NCI-H82 (cell line): ENCODE measurements around the gene RHOJ.
"Not testable (repeated sequence)": the region's sequence is repeated elsewhere in the genome, so short reads cannot be mapped to it uniquely, and the experiment has no call there.

ENCODE experiments used
- DNase-seq: peaks from one replicate; lab custom pipeline; 2025; lab: John Stamatoyannopoulos, UW

The RHOJ gene

DNA sequence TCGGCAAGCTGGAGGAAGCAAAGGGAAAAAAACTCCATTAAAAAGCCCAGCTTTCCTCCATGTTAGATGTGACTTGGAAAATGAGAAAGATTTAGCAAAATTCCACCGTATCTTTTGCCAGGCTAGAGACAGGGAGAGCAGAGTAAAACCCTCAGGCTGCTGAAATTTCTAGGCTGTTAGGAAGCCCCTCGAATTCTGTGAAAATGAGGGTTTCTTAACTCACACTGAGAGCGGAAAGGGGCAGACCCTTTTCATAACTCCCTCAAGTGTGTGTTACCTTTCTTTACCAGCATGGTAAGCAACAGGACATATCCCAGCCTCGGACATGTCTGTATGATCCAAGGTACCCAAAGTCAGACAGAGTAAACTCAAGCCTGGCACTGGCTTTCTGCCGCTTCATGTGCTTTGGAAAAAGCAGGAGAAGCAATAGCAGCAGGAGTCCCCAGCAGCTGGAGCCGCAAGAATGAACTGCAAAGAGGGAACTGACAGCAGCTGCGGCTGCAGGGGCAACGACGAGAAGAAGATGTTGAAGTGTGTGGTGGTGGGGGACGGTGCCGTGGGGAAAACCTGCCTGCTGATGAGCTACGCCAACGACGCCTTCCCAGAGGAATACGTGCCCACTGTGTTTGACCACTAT, at the start of gene RHOJ:
Gene RHOJ (plus strand): TSS at position 37 of the 637 bp plus-strand sequence. CDS start 427 bp downstream, at position 464.
- no peak for DNase-seq

DNA sequence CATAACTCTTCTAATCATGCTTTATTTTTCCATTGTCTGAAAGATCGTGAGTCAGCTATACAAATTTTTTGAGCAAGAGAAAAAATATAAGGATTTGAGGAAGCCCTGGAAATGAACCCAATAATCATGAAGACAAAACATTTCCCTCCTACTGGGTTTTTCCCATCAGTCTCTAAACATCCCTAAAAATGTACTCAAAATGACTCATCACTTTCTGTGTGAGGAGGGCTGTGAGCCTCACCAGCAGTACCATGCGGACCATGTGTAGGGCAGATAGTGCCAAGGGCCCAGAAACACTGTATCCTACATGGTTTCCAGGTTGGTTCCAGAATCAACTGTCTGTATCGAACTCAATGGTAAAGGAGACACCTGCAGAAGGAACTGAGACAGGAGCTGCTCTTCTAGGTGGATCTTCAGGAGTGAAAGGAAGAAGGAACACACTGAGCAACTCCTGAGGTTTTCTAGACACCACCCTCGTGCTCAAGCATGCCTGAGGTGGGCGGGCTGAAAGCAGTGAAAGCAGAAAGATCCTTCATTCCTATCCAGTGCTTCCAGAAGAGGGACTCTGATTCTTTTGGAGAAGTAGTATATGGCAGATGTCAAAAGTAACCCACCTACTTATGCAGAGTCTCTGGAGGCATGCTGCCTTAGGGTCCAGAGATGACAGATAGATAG, 48.6 kb upstream of the RHOJ start:
- DNase-seq: no peak

DNA sequence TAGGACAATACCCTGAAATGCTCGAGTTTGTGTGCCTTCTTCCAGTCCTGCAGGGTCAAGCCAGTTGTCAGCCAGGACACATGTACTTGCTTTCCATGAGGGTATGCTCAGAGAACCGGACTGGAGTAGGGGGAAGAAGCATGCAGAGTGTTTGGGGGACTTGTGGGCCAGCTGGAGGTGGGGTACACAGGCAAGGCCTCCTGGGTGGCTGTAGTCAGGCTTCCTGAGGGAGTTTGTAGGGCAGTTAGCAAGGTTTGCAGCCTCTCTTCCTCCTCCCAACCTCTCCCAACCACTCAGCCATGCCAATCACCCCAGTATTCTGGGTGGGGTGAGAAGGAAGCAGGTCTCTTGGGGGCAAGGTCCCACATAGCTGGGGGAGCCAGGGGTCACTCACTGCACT, 47.0 kb upstream of the RHOJ start:
- DNase-seq: no peak

DNA sequence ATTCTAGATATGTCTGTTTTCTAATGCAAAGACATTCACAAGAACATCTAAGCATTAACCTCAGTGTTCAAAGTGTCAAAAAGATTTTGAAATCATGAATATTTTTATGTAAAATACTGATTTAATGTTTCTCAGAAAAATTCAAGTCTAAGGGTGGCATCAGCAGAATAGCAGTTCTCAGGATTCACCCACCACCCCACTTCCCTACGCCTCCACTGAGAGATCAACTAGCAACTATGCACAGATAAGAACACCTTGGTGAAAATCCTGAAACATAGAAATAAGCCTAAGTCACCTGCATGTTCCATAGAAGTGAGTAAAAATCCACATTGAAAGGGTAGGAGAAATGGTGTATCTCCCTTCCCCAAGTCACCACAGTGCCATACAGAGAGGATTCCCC, 40.9 kb upstream of the RHOJ start:
- DNase-seq: no peak

DNA sequence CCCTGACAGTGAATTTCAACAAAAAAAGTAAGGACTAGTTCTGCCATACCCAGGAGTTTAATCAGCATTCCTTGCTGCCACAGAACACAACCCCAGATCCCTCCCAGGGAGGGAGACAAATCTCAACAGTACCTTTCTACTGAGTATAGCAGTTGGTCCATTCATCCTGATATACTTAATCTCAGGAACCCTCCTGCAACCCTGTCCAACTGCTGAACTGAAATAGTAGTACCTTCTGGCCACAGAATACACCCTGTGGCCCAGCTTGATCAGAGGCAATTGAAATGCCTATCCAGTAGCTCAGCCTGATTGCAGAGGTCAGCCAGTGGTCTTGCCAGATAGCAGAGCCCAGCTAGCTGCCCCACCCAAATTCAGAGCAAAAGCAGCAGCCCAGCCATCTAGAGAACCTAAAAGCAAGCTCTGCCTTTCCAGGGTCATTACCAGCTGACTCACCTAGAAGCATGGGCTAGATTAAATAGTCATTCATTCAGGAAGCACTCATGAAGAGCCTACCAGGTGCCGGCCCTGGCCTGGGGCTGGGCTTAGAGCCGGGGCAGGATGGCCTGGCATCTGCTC, 40.0 kb upstream of the RHOJ start:
- no peak for DNase-seq

DNA sequence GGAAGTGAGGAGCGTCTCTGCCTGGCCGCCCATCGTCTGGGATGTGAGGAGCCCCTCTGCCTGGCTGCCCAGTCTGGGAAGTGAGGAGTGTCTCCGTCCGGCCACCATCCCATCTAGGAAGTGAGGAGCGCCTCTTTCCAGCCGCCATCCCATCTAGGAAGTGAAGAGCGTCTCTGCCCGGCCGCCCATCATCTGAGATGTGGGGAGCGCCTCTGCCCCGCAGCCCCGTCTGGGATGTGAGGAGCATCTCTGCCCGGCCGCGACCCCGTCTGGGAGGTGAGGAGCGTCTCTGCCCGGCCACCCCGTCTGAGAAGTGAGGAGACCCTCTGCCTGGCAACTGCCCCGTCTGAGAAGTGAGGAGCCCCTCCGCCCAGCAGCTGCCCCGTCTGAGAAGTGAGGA, 39.0 kb upstream of the RHOJ start:
- not testable (repeated sequence) for DNase-seq

DNA sequence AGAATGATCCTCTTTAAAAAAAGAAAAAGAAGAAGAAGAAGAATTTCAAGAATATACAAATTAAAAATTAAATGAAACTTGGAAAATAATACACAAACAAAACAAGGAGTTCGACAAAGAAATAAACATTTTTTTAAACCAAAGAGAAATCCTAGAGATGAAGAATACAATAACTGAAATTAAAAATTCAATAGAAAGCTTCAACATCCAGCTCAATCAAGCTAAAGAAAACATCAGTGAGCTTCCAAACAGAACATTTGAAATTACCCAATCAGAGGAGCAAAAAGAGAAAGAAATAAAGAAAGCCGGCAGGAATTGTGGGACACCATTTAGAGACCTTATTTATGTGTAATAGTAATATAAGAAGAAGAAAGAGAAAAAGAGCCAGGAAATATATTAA, 37.2 kb upstream of the RHOJ start:
- DNase-seq: no peak

DNA sequence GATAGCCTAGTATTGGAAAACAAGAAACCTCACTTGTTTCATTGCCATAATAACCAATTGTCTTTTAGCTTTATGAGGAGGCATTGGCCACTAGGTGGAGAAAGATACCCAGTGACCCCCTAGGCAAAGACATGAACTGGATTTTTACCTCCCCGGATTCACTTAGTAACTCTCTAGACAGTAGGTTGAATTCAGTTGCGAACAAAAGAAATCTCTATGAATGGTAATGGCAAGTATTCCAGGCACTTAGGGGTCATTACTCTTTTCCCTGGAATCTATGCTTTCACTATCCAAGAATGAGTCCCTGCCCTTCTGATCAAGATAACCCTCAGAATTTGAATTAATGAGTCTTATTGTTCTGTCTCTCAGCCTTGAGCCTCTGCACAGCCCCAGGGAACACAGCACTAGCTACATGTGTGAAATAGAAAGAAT, 29.5 kb upstream of the RHOJ start:
- DNase-seq: peak; percentile 67

DNA sequence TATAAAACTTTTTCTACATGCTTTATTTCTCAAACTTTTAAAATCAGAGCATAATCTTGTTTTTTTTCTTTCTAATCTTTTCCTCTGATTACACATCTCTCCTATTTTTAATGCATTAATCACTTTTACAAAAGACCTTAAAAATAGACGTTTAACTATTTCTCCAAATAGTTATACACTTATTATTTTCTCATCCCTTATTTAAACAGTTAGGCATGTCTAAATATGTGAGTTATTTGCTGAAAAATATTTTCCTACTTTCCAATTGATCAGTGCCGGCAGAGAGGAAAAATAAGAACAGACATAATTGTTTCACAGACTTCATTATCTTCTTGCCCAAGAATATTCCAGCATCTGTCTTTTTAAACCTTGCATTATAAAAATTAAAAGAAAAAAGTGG, 28.7 kb upstream of the RHOJ start:
- no peak for DNase-seq

DNA sequence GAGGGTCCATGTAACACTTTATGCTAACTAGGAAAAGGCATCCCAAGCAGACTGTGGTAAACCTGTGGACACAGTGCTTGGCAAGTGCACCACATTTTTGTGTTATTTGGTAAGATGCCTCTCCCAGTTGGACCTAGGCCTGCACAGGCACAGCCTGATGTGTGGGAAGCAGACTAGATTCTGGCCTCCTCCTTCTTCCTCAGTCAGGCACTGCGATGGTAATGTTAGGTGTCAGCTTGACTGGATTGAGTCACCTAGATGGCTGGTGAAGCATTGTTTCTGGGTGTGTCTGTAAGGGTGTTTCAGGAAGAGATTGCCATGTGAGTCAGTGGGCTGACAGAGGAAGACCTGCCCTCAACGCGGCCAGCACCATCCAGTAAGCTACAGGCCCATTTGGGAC, 25.3 kb upstream of the RHOJ start:
- DNase-seq: no peak

DNA sequence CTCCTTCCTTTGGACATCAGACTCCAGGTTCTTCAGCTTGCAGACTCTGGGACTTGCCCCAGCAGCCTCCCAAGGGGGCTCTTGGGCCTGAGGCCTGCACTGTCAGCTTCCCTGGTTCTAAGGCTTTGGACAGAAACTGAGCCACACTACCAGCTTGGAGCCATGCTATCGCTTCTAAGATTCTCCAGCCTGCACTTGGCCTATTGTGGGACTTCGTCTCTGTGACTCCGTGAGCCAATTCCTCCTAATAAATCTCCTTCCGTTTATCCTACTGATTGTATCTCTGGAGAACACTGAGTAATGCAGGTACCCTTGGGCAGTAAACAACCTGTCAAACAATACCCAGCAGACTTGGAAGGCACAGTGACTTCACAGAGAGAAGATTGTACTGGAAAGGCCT, 24.9 kb upstream of the RHOJ start:
- DNase-seq: no peak

DNA sequence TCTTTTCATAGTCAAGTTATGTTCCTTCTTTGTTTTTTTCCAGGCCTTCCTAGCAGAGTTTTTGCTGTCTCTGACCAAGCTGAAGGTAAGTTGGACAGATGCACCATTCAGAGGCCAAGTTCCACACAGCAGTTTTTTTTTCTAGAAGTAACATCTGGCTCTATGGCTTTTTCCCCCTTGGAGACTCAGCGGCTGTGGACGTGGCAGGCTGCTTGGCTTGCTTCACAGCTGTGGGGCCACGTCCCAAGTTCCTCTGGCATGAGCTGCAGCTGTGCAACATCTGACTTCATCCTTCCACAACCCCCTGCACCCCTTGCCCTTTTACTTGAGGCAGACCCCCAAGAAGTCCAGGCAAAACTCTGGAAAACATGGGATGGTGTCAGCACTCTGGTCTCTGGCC, 24.2 kb upstream of the RHOJ start:
- DNase-seq: no peak

DNA sequence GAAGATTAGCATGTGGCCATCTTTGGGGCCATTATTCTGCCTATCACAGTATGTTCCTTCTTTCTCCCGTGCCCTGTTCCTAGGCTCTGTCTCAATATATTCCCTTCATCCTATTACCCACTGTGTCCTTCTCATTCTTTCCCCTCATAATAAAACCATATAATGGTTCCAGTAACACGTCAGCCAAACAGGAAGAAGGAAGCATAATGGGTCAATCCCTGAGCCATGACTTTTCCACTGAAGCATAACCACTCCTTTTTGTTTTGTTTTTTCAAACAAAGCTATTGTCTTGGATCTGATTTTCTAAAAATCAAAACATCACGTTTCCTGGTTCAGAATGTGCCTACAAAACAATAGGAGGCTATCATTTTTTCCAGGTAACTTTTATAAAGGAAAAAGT, 21.3 kb upstream of the RHOJ start:
- no peak for DNase-seq

DNA sequence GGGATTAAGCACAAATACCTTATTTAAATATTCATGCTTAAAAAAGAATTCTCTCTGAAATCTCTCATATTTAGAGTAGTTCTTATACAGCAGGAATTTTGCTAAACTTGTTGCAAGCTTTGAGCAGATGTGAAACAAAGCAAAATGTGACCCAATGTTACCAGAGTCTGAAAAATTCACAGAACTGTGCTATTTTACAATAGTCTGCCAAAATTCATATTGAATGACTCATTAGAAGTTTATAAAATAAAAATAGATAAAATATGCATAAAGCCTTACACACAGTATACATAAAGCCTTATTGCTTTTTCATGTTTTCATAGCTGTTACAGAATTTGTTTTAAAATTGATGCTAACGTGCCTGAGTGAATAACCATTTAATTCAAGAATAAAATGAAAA, 17.8 kb upstream of the RHOJ start:
- no peak for DNase-seq

DNA sequence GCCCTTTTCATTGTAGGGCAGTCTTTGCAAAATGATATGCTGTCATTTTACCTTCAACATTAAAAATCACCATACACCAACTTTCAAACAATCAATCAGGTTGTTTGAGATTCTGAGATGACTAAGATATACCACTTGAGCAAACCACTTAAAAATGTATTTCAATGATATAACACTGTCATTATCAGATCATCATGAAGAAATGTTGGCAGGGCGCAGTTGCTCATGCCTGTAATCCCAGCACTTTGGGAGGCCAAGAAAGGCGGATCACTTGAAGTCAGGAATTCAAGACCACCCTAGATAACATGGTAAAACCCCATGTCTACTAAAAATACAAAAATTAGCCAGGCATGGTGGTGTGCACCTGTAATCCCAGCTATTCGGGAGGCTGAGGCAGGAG, 13.0 kb upstream of the RHOJ start:
- no peak for DNase-seq

DNA sequence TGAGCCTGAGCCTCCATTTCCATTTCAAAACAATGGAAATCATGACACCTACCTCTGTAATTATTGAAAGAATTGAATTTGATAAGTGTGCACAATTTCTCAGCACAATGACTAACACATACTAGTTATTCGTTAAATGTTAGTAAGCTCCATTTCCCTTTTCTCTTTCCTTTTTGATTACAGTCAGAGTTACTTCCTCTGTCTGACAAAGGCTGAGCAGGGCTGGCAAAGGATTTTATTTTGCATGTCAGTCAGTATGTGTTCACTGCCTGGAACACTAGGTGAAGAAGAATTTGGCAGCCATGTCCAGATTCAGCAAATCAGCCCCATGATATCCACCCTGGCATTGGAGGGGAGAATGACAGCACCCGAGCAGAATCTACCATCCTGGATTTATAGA, 12.2 kb upstream of the RHOJ start:
- DNase-seq: no peak

DNA sequence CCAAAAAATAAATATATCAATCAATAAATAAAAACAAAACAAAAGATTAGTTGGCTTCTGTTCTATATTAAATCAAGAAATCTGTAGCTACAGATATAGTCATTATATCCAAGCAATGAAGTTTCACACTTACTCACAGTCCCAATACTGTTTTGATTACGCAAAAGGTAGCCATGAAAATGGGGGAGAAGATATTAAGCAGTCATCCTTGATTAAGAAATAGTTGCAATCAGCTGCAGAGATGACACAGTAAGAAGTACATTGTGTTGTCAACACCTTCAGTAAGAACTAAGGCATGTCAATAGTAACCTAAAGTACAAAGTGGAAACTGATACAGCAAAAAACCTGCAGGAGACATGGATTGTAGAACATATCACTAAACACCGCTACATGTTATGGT, 11.0 kb upstream of the RHOJ start:
- no peak for DNase-seq

DNA sequence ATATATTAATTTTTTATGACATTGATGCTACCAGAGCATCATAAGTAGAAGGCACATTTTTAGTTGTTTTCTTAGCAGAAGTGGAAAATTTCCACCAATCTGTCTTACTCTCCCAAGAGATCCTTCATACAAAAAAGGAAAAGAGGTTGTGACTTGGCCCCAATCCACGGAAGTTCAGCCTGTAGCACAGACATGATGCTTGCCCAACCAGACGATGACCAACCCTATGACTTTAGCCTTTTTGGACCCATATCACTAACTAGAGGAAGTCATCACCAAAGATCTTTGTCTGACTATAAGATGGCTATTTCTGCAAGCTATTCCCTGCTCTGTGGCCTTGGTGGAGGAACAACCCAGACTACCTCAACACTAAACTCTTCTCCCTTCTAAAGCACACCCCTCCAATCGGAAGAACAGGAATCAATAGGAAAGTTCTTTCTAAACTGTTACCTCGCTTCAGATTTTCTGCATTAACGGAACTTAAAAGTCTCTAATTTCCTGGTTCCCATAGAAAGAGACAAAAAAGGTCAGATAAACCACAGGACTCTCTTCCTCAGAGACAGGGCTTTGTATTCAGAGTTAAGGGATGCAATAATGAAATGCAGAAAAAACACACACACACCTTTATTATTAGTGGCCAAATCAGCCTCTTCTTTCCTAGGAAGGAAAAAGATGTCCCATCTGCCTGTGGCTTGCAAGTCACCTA, 4.1 kb upstream of the RHOJ start:
- no peak for DNase-seq

DNA sequence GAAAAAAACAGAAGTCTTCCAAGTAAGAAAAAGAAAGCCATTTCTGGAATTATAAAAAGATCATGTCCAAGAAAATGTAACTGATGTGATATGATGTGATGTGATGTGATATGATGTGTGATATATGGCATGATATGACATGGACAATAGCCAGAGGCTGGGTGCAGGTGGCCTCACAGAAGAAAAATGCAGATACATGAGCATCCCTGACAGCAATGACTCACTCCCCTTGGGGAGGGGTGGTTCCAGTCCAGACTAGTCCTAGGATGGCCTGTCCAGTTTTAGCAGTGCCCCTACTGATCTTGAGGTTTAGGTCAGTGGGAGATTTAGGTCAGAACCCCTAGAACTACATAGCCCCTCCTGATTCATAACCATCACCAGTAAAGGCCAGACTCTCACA, 3.5 kb upstream of the RHOJ start:
- no peak for DNase-seq

DNA sequence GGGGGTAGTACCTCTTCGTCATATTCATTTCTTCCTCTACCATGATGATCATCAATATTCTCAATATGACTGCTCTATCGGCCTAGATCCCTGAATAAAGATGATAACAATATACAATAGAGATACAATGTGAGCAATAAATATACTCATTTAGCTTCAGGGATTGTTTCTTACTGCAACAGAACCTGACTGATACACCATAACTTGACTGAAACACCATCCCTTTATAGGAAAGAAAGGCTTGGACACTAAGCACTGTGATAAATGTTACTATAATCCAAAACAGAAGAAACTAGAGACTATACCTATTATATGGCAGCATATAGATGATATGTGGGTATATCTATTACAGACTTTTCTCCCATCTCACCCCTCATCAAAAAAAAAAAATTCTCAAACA, 1.2 kb upstream of the RHOJ start:
- DNase-seq: no peak

DNA sequence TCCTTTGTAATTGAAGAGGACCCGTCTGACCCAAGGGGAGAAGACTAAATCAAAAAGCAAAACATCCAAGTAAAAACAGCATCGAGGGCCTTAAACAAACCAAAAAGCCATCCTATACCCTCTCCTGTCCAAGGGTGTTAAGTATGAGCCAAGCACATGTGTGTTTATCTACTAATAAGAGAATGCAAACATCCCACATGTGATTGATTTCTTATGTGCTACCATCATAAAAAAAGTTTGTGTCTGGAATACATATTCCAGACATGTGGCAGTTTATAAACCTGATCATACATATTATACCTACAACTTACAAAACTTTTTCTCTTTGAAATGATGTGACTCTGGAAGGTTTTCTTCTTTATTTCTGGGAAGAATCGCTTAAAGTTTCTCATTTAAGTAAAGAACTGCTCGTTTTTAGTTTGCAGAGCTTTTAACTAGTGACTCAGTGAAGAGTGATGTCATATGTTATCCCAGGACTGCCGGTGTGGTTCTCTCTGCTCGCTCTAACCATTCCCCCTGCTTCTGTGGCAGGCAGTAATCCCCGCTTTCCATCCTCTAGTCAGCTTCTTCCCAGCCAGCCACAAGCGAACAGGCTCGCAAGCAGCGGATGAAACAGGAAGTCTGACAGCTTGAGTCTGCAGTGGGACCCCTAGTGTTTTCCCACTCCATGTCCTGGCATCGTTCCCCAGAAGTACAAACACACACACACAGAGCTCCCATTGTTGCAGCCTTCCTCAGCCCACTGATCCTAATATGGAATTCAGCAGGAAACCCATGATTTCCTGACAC, 431 bp upstream of the RHOJ start:
- DNase-seq: peak; percentile 55

DNA sequence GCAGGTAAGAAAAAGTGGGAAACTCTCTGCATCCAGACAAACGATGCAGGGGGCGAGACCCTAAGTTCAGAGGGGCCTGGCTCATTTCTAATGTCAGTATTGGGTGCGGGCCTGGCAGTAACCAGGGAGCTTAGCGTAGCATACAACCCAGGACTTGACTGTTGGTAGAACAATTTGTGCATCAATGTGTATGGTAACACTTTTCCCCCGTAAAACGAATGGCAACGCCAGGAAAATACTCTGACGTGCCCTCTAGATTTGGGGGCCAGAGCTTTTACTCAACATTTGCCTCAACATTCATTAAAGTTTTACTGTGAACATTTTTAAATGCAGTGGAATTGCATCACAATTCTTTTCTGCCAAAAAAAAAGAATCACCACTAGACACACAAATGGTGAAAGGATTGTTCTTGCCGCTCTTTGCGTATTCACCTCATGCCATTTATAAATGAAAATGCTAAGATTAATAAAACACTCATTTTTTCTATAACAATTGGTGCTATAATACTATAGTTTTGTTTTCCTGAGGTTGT, 867 bp downstream of the RHOJ start:
- DNase-seq: no peak
